Tibial nerve (tissue), 4 donors: ENCODE results near the gene SLIT1.

ENCODE experiments used
- CTCF ChIP-seq, 5 experiments: fragments of 200-600 bp in 3 of 5; fragments of 450-650 bp in 2 of 5; sonication (generic) in 3 of 5; IDR thresholded peaks; one replicate each; pipeline ENCODE4 v1.5.1; 2016 to 2019; ENCODE audit warnings: antibody characterized with exemption in 5 of 5, mild to moderate bottlenecking in 3 of 5, moderate library complexity in 2 of 5
- EP300 ChIP-seq, 2 donors: sonication (generic); formaldehyde crosslinking; IDR thresholded peaks; one replicate each; pipeline ENCODE4 v1.6.1; 2017; ENCODE audit warnings: antibody characterized with exemption in 2 of 2, mild to moderate bottlenecking in 1 of 2
- POLR2A ChIP-seq, 2 donors: fragments of 450-650 bp; IDR thresholded peaks; one replicate each; pipeline ENCODE4 v1.6.1; 2017; ENCODE audit warnings: antibody characterized with exemption in 2 of 2, mild to moderate bottlenecking in 2 of 2, moderate library complexity in 2 of 2

DNA sequence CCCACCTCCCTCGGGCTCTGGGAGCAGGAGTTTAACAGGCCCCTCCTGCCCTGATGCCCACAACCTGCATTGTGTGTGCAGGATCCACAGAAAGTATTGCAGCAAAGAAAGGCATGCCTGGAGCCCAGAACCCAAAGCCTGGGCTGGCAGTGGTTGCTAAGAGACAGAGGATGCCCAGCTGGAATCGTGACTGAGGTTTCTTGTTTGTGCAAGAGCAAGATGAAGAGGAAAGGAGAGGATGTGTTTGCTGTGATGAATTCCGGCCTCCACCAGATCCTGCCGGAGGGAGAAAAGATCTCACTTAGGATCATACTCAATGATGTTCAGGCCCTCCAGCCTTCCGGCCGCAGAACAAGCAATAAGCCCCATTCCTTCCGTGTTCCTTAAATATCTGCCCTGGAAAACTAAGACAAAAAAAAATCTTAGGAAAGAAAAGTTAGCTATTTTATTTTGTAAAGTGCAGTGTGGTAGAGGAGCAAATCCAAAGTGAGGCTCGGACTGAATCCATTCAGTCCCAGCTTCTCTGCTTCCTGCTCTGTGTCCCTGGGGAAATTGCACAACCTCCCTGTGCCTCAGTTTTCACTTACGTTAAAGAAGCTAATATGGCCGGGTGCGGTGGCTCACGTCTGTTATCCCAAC lies 57.1 kb downstream of the SLIT1 start:
- TF ChIP-seq CTCF (IDR thresholded peaks at IDR 0.05): no peak
- TF ChIP-seq POLR2A (IDR thresholded peaks at IDR 0.05): no peak
- no peak for TF ChIP-seq EP300 (IDR thresholded peaks at IDR 0.05)
